Pancreas (tissue), 10 donors: ENCODE results near the gene JAM2. TPM values are rescaled to one million over a fixed set of nuclear protein-coding genes. Genes with fewer than 3 reads are reported as not detected.
"Not testable (repeated sequence)": the region's sequence is repeated elsewhere in the genome, so short reads cannot be mapped to it uniquely, and the experiment has no call there.

Experiments
- ATAC-seq, 4 donors: fragments of 200-7000 bp; cut with Tn5 transposase; one replicate each; pipeline versions ENCODE4 v1.8.0 to v1.9.1; 2020; ENCODE audit warnings: mild to moderate bottlenecking in 4 of 4, moderate library complexity in 4 of 4
- DNase-seq, 6 donors: peaks; one replicate each; pipeline ENCODE4 v3.0.0-alpha.2; 2020
- FAIRE-seq: peaks from 2 replicates; lab custom pipeline; 2012; peaks lifted over from hg19 to GRCh38; lab: Jason Lieb, UNC
- H3K27ac ChIP-seq, 4 donors: fragments of 200-600 bp; sonication (generic); 1 replicate in 3 of 4; 2 replicates in 1 of 4; pipeline versions ENCODE4 v1.5.0 to v1.8.0; 2020
- H3K27me3 ChIP-seq, 4 donors: fragments of 200-600 bp; one replicate each; pipeline ENCODE4 v1.8.0; 2021
- H3K36me3 ChIP-seq, 3 donors: fragments of 200-600 bp; sonication (generic) in 1 of 3; one replicate each; pipeline versions ENCODE4 v1.5.0 to v1.8.0; 2020 to 2021
- H3K4me1 ChIP-seq, 3 donors: fragments of 200-600 bp; one replicate each; pipeline ENCODE4 v1.8.0; 2021
- H3K4me3 ChIP-seq, 4 donors: fragments of 200-600 bp; sonication (generic) in 2 of 4; one replicate each; pipeline versions ENCODE4 v1.5.0 to v1.8.0; 2020 to 2021
- H3K9me3 ChIP-seq, 4 donors: fragments of 200-600 bp; one replicate each; pipeline ENCODE4 v1.8.0; 2021
- WGBS, 2 donors: extraction: QIAGEN DNeasy Blood & Tissue Kit; methylation state at CpG; one replicate each; pipeline ENCODE4 v1.1.7; 2013; 5-methylcytosine and 5-hydroxymethylcytosine counted together
- intact Hi-C, 3 donors: fragments of 100-400 bp; cut with DNase I; formaldehyde crosslinking; loops; one replicate each; pipeline versions ENCODE4 v1.11.1 to v1.14.2; 2022
- polyA plus RNA-seq, 2 donors: library from polyadenylated mRNA; stranded (reverse); fragments of 200-250 nt; gene quantifications; one replicate each; pipeline ENCODE4 v1.2.3, GENCODE V29; 2013
- total RNA-seq, 6 donors: library from RNA; stranded (reverse); fragmentation: NEBNext Ultra II Directional in 4 of 6; extraction: Animal tissue kit (Norgen Biotek cat#: 25700) in 4 of 6; gene quantifications; one replicate each; pipeline versions ENCODE4 v1.2.1 to v1.2.4, GENCODE V29; 2021 to 2023
- TF ChIP-seq, protein P1 (sequence below), 4 donors: fragments of 200-600 bp; sonication (generic) in 3 of 4; IDR thresholded peaks; one replicate each; pipeline versions ENCODE4 v1.5.0 to v1.8.0; 2021; ENCODE audit warnings: antibody characterized with exemption in 4 of 4
- donor health status: healthy with polysubstance abuse.
- donor health status: DM: no; HTN: no; CAD: no; lungs with moderate emphysema.
- donor health status: DM: no; HTN: no; CAD: no.
- donor health status: control.
- donor health status: control.
- donor health status: Bipolar disorder and iron deficiency.
- donor health status: DM: yes; HTN: yes; CAD: no.
- donor health status: DM: no; HTN: no; CAD: no.
- donor health status: DM: no; HTN: no; CAD: no.
- donor health status: DM: yes; HTN: yes; CAD: no.

JAM2 gene
- total and polyA plus RNA-seq, 8 donors, result 1.4 to 8.5 (median 2.7) TPM

- no peaks in the 10 kb centered on the region for H3K9me3 ChIP-seq
- no peaks in the 10 kb centered on the region for H3K36me3 ChIP-seq
- intact Hi-C loops, result no loop called here
- no peak for ATAC-seq
- 81 to 94% methylated on average over 1 of the region's 1 CpG for WGBS, 2 donors
- no peak overlapping the region for H3K4me3 ChIP-seq
- TF ChIP-seq, protein P1, sequence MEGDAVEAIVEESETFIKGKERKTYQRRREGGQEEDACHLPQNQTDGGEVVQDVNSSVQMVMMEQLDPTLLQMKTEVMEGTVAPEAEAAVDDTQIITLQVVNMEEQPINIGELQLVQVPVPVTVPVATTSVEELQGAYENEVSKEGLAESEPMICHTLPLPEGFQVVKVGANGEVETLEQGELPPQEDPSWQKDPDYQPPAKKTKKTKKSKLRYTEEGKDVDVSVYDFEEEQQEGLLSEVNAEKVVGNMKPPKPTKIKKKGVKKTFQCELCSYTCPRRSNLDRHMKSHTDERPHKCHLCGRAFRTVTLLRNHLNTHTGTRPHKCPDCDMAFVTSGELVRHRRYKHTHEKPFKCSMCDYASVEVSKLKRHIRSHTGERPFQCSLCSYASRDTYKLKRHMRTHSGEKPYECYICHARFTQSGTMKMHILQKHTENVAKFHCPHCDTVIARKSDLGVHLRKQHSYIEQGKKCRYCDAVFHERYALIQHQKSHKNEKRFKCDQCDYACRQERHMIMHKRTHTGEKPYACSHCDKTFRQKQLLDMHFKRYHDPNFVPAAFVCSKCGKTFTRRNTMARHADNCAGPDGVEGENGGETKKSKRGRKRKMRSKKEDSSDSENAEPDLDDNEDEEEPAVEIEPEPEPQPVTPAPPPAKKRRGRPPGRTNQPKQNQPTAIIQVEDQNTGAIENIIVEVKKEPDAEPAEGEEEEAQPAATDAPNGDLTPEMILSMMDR (IDR thresholded peaks at IDR 0.05), result no peak
- DNase-seq, result no peak
- no peak overlapping the region for H3K27ac ChIP-seq
- no peak for FAIRE-seq
- H3K27me3 ChIP-seq, result no peaks in the 10 kb centered on the region
- no peaks in the 10 kb centered on the region for H3K4me1 ChIP-seq
Observed at GRCh38 chr21:25700741-25701140, 61.7 kb downstream of the JAM2 start.

DNA sequence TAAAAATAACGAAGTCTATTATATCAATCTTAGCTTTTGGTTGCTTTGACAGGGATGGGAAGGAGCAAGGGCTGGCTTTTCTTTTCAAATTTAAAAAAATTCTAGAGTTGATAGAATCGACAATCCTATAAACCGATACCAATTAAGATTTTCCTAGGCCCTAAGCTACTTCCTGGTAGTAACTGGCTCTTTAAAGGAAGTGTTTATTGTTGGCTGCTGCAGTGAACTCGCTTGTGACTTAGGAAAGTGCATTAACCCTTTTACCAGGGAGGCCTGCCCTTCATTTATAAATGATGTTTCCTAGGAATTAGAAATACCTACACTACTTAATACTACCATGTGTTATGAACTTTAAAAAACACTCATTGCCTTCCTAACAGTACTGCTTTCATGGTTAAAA lies 62.5 kb downstream of the JAM2 start:
- intact Hi-C loops, result no loop called here
- no peaks in the 10 kb centered on the region for H3K36me3 ChIP-seq
- 58 to 65% methylated on average over 4 of the region's 4 CpGs for WGBS, 2 donors
- no peak overlapping the region for H3K4me3 ChIP-seq
- no peaks in the 10 kb centered on the region for H3K27me3 ChIP-seq
- DNase-seq (no peak), FAIRE-seq (no peak), ATAC-seq (no peak)
- no peaks in the 10 kb centered on the region for H3K9me3 ChIP-seq
- no peak overlapping the region for H3K27ac ChIP-seq
- TF ChIP-seq, protein P1 (IDR thresholded peaks at IDR 0.05), result no peak
- no peaks in the 10 kb centered on the region for H3K4me1 ChIP-seq

- TF ChIP-seq, protein P1 (IDR thresholded peaks at IDR 0.05), result peak; percentile 62 to 83 (median 72)
- peak in 3 of 4 donors; percentile 46 to 53 (median 47) for ATAC-seq
- no peaks in the 10 kb centered on the region for H3K27me3 ChIP-seq
- no peak overlapping the region for H3K27ac ChIP-seq
- no peaks in the 10 kb centered on the region for H3K36me3 ChIP-seq
- no peaks in the 10 kb centered on the region for H3K4me1 ChIP-seq
- H3K4me3 ChIP-seq, result no peak overlapping the region
- WGBS, 2 donors, result 51 to 53% methylated on average over 7 of the region's 7 CpGs
- peak in 1 of 6 donors; percentile 26 for DNase-seq
- FAIRE-seq, result peak; percentile 76
- intact Hi-C loops, result loop anchor here in 1 of 3 donors (5.0 kb wide), 1 partner anchor 96 kb away; no protein-coding TSS in a partner anchor
- no peaks in the 10 kb centered on the region for H3K9me3 ChIP-seq
Observed at GRCh38 chr21:25708467-25709065, 69.5 kb downstream of the JAM2 start.

GRCh38 chr21:25709684-25710265 lies 70.7 kb downstream of the JAM2 start:
- Histone ChIP-seq H3K4me3 (no peak overlapping the region), H3K9me3 (no peaks in the 10 kb centered on the region), H3K36me3 (no peaks in the 10 kb centered on the region), H3K27me3 (no peaks in the 10 kb centered on the region), H3K4me1 (no peaks in the 10 kb centered on the region), H3K27ac (no peak overlapping the region)
- no peak for DNase-seq
- no peak for ATAC-seq
- TF ChIP-seq, protein P1 (IDR thresholded peaks at IDR 0.05), result no peak
- FAIRE-seq, result no peak
- 62 to 74% methylated on average over 5 of the region's 5 CpGs for WGBS, 2 donors
- intact Hi-C loops, result loop anchor here in 2 of 3 donors (5.0 to 10.0 kb wide), 2 partner anchors 95 to 97 kb away; no protein-coding TSS in a partner anchor

DNA sequence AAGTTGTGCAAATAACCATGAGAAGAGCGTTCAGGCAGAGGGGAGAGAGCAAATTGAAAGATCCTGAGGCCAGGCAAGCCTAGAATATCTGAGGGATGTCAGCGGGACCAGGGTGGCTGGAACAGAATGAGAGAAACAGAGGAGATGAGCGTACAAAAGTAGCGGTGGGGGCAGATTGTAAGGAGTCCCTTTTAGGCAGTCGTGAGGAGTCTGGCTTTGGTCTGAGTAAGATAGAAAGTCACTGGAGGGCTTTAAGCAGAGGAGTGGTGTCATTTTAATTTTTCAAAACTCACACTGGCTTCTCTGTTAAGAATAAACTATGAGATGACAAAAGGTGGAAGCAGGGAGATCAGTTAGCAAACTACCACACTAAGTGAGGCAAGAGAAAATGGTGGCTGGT lies 71.5 kb downstream of the JAM2 start:
- 68 to 80% methylated on average over 5 of the region's 5 CpGs for WGBS, 2 donors
- no peak for FAIRE-seq
- H3K27me3 ChIP-seq, result no peaks in the 10 kb centered on the region
- TF ChIP-seq, protein P1 (IDR thresholded peaks at IDR 0.05), result no peak
- DNase-seq, result no peak
- no peaks in the 10 kb centered on the region for H3K36me3 ChIP-seq
- intact Hi-C loops, result loop anchor here in 1 of 3 donors (10.0 kb wide), 1 partner anchor 96 kb away; no protein-coding TSS in a partner anchor
- H3K27ac ChIP-seq, result no peak overlapping the region
- ATAC-seq, result no peak
- no peak overlapping the region for H3K4me3 ChIP-seq
- no peaks in the 10 kb centered on the region for H3K4me1 ChIP-seq
- H3K9me3 ChIP-seq, result no peaks in the 10 kb centered on the region

DNA sequence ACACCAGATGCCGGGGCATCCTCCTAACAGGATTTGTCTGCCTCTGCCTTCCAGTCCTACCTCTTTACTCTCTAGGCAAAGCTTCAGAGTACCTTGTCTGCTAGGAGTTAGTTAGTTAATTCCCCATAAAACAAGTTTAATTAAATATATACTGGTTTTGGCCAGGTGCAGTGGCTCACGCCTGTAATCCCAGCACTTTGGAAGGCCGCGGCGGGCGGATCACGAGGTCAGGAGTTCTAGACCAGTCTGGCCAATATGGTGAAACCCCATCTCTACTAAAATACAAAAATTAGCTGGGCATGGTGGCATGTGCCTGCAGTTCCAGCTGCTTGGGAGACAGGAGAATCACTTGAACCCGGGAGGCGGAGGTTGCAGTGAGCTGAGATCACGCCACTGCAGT lies 75.0 kb downstream of the JAM2 start:
- not testable (repeated sequence) for H3K9me3 ChIP-seq, H3K4me3 ChIP-seq, H3K4me1 ChIP-seq, FAIRE-seq, H3K27ac ChIP-seq, H3K36me3 ChIP-seq, ATAC-seq, DNase-seq, H3K27me3 ChIP-seq
- 97 to 98% methylated on average over 10 of the region's 10 CpGs for WGBS, 2 donors
- intact Hi-C loops, result loop anchor here in 1 of 3 donors (10.0 kb wide), 1 partner anchor 99 kb away; no protein-coding TSS in a partner anchor
